ENCODE measurements around the gene KCNIP1. TPM values are rescaled to one million over a fixed set of nuclear protein-coding genes. Genes with fewer than 3 reads are reported as not detected.

The KCNIP1 gene
- total and polyA plus RNA-seq, 10 of the 15 experiments (the other 5 are each of a cell fraction or from before 2014, with no cell fraction given): not detected

DNA sequence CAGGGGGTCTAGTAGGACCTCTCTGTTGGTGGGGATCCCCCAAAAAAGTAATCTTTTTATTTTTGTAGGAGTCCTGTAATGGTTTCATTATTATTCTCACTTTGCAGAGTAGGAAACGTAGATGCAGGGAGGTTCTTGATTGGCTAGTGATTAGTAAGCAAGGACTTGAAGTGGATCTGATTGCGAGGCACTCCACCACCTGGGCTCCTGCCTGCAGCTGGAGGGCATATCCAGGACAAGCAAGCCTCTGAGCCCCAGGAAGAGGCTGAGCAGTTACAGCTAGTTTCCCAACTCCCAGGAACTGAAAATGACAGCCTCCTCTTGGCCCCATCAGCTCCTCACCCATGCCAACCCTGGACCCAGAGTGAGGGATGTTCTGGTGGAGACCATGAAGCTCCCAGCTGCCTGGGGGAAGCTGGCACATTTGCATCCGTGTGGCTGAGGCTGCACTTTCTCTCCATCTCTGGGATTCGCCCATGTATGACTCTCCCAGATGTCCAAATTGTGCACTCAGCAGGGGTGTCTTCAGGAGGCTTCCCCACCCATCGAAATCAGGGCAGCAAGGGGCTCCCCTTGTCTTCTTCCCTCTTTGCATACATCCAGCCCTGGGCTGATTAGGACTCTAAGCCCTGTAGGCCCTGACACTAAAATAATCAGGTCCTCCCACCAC, 10.2 kb downstream of the KCNIP1 start (continued):
- TF ChIP-seq ZNF207 (IDR thresholded peaks at IDR 0.05; ENCODE audit: borderline replicate concordance) (no peak), NR2F1 (conservative IDR thresholded peaks at IDR 0.05) (no peak), BCL3 (IDR thresholded peaks at IDR 0.05; ENCODE audit: borderline replicate concordance, insufficient read depth, low read depth, low read length, poor library complexity, severe bottlenecking) (no peak), YBX1 (IDR thresholded peaks at IDR 0.05) (no peak), E4F1 (IDR thresholded peaks at IDR 0.05; ENCODE audit: borderline replicate concordance, partially characterized antibody) (no peak)

GRCh38 chr5:170517411-170517810, 13.6 kb downstream of the KCNIP1 start:
- Histone ChIP-seq H3K4me3 (no peak overlapping the region), H3K36me3 (ENCODE audit: control insufficient read depth in 2 of 2, insufficient read depth in 2 of 2, low read length in 1 of 2) (no peaks in the 10 kb centered on the region), H3K27me3 (replicated peaks in 1 of 2; ENCODE audit: control insufficient read depth in 2 of 2, insufficient read depth in 2 of 2, low read length in 1 of 2) (peaks cover 0 to 6% of the 10 kb centered on the region in 2 experiments; a peak in 3 of 4 replicates), H3K9ac (ENCODE audit: control insufficient read depth, insufficient read depth, low read length) (no peak overlapping the region), H3K9me3 (replicated peaks; ENCODE audit: control insufficient read depth, insufficient read depth, low read length) (no peaks in the 10 kb centered on the region), H2AFZ (ENCODE audit: control insufficient read depth, low read depth, low read length) (no peak overlapping the region), H3K4me2 (ENCODE audit: control insufficient read depth, insufficient read depth) (no peak overlapping the region), H3K4me1 (ENCODE audit: control insufficient read depth, insufficient read depth, low read length) (no peaks in the 10 kb centered on the region), H3K27ac (ENCODE audit: control insufficient read depth, insufficient read depth) (no peak overlapping the region), H3K79me2 (ENCODE audit: control insufficient read depth, insufficient read depth, low read length) (no peaks in the 10 kb centered on the region), H4K20me1 (ENCODE audit: control insufficient read depth, insufficient read depth) (no peaks in the 10 kb centered on the region)
- DNase-seq (ENCODE audit: low read depth, low spot score) (no peak), ATAC-seq (no peak), FAIRE-seq (no peak)
- BruUV-seq (replicated peaks): no TSS peak
- in situ Hi-C loops (cut with MboI): no loop called here
- intact Hi-C loops (cut with micrococcal nuclease; ENCODE audit: unreplicated experiment): no loop called here
- RAD21 ChIA-PET (ENCODE audit: unreplicated experiment): no interaction called here
- SMC1A ChIA-PET (ENCODE audit: uncharacterized antibody, unreplicated experiment): no interaction called here
- CTCF ChIA-PET: no interaction called here
- POLR2A ChIA-PET: no interaction called here
- 27% methylated on average over 2 of the region's 2 CpGs for WGBS (ENCODE audit: insufficient coverage, insufficient replicate concordance, low lambda C conversion rate, missing lambda C conversion rate)
- no peak for TF ChIP-seq USF1 (IDR thresholded peaks at IDR 0.05; ENCODE audit: borderline replicate concordance, extremely low read length, insufficient read depth, low read depth, low read length)
- no peak for TF ChIP-seq CBX3 (IDR thresholded peaks at IDR 0.05; ENCODE audit: borderline replicate concordance, low read depth)
- TF ChIP-seq RCOR1 (conservative IDR thresholded peaks at IDR 0.05; ENCODE audit: low read depth, low read length): no peak
- no peak for TF ChIP-seq MYC (IDR thresholded peaks at IDR 0.05; ENCODE audit: insufficient read depth, insufficient read length, insufficient replicate concordance, low read length, severe bottlenecking)
- TF ChIP-seq NR2F1 (conservative IDR thresholded peaks at IDR 0.05): no peak
- no peak for TF ChIP-seq ESRRA (IDR thresholded peaks at IDR 0.05; ENCODE audit: low read length)
- no peak for TF ChIP-seq E2F4 (IDR thresholded peaks at IDR 0.05; ENCODE audit: low read depth, low read length)
- TF ChIP-seq GABPA (IDR thresholded peaks at IDR 0.05; ENCODE audit: low read depth): no peak
- TF ChIP-seq SMAD5 (IDR thresholded peaks at IDR 0.05; ENCODE audit: low read depth): no peak
- TF ChIP-seq KAT2A (conservative IDR thresholded peaks at IDR 0.05; ENCODE audit: control insufficient read depth, low read depth, low read length): no peak

All from GM12878 (cell line).